ENCODE results near the gene MAN2C1. TPM values are rescaled to one million over a fixed set of nuclear protein-coding genes. Genes with fewer than 3 reads are reported as not detected.
"Not testable (repeated sequence)": the region's sequence is repeated elsewhere in the genome, so short reads cannot be mapped to it uniquely, and the experiment has no call there.

Gene MAN2C1
- total RNA-seq, 4 donors from 2014 or later = 84.9 to 199 (median 136) TPM

DNA sequence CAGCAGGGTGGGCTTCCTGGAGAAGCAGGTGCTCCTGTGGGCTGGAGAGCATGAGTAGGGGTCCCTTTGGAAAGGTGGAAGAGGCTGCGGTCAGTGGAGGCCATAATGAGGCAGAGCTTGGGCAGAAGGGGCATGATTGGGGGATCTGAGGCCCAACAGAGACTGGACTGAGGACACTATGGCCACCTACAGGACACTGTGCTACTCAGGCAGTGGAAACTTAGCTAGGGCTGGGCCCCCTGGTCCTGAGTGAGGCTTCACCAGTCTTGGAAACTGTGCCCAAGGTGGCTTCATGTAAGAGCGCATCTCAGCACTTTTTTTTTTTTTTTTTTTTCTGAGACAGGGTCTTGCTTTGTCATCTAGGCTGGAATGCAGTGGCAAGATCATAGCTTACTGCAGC lies 38.8 kb downstream of the MAN2C1 start:
- no peak overlapping the region for H3K4me3 ChIP-seq (ENCODE audit: low read depth, poor library complexity, severe bottlenecking)
- 97 to 100% methylated on average over 2 of the region's 2 CpGs for WGBS, 2 donors
- TF ChIP-seq, protein P1, sequence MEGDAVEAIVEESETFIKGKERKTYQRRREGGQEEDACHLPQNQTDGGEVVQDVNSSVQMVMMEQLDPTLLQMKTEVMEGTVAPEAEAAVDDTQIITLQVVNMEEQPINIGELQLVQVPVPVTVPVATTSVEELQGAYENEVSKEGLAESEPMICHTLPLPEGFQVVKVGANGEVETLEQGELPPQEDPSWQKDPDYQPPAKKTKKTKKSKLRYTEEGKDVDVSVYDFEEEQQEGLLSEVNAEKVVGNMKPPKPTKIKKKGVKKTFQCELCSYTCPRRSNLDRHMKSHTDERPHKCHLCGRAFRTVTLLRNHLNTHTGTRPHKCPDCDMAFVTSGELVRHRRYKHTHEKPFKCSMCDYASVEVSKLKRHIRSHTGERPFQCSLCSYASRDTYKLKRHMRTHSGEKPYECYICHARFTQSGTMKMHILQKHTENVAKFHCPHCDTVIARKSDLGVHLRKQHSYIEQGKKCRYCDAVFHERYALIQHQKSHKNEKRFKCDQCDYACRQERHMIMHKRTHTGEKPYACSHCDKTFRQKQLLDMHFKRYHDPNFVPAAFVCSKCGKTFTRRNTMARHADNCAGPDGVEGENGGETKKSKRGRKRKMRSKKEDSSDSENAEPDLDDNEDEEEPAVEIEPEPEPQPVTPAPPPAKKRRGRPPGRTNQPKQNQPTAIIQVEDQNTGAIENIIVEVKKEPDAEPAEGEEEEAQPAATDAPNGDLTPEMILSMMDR (IDR thresholded peaks at IDR 0.05) = no peak
- TF ChIP-seq POLR2A (IDR thresholded peaks at IDR 0.05) = no peak
- intact Hi-C loops (cut with DNase I; ENCODE audit: low total_unique reads) = no loop called here
- DNase-seq (ENCODE audit: low spot score in 2 of 2) = no peak

DNA sequence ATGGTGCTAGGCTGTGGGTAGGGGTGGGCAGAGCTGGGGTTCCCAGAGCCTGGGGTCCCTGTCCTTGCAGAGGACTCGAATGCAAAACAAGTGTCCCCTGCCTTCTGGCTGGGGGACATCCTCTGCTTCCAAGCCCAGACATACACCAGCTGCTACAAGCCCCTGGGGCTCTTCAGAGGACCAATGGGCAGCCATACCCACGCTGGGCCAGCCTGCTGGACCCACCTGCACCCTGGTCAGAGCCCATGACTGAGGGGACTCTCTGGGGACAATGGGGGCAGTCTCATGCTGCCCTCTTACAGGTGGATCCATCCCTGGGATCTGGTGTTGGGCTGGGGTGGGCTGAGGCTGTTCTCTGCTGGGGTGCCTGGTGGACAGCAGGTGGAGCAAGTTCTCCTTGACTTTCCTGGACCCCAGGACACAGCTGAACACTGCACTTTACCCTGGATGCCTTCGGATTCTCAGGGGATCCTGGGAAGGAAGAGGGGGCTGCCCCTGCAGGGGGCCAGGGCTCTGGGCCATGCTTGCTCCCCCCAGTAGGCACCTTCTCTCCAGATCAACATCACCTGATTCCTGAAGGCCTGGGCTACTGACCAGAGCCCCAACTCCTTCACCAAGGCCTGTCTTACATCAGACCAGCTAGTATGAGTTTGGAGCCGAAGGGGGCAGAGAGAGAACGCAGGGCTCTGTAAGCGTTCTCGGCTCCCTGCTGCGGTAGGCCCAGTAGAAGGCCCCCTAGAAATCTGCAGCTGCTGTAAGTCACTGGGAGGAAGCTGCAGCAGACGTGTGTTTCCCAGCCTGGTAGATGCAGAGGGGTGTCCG lies 39.7 kb downstream of the MAN2C1 start:
- DNase-seq (ENCODE audit: low spot score in 2 of 2) = no peak
- TF ChIP-seq POLR2A (IDR thresholded peaks at IDR 0.05) = no peak
- TF ChIP-seq, protein P1 (IDR thresholded peaks at IDR 0.05) = no peak
- intact Hi-C loops (cut with DNase I; ENCODE audit: low total_unique reads) = no loop called here
- H3K4me3 ChIP-seq (ENCODE audit: low read depth, poor library complexity, severe bottlenecking) = no peak overlapping the region
- 75 to 88% methylated on average over 10 of the region's 10 CpGs for WGBS, 2 donors

DNA sequence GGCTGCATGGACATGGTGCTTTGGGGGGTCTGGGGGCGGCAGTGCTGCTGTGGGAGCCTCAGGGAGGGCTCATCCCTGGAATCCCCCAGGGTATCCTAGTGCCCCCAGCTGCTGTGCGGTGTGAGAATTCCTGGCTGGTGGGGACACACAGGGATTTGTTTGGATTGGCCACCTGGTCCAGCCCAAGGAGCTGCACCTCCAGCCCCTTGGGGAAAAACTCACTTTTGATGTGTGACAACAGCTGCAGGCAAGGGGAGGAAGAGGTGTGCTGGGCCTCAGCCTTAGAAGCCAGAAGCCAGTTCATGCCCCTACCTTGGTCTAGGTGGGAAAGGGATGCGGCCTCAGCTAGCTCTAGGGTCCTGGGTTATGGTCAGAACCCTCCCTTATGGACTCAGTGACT lies 40.9 kb downstream of the MAN2C1 start:
- WGBS, 2 donors = 74 to 90% methylated on average over 3 of the region's 3 CpGs
- TF ChIP-seq, protein P1 (IDR thresholded peaks at IDR 0.05) = no peak
- TF ChIP-seq POLR2A (IDR thresholded peaks at IDR 0.05) = no peak
- intact Hi-C loops (cut with DNase I; ENCODE audit: low total_unique reads) = no loop called here
- no peak overlapping the region for H3K4me3 ChIP-seq (ENCODE audit: low read depth, poor library complexity, severe bottlenecking)
- no peak for DNase-seq (ENCODE audit: low spot score in 2 of 2)

DNA sequence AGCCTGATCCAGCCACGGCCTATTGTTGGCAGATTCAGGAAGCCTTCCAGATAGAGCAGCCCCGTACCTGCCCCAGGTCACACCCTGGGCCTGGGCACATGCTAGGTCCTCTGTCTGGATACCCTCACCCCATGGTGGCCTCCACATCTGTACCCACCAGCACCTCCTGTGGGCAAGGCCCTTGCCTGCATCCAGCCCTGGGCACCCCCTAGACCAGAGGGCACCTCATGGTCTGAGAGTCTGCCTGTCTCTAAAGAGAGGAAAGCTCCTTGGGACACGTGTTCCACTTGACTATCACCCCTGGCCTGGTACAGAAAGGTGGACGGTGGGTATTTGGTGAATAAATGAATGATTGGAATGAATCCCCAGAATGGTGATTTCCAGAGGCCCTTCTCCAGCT lies 41.4 kb downstream of the MAN2C1 start:
- TF ChIP-seq POLR2A (IDR thresholded peaks at IDR 0.05) = no peak
- no peak overlapping the region for H3K4me3 ChIP-seq (ENCODE audit: low read depth, poor library complexity, severe bottlenecking)
- intact Hi-C loops (cut with DNase I; ENCODE audit: low total_unique reads) = no loop called here
- WGBS, 2 donors = 85 to 90% methylated on average over 4 of the region's 4 CpGs
- DNase-seq (ENCODE audit: low spot score in 2 of 2) = no peak

DNA sequence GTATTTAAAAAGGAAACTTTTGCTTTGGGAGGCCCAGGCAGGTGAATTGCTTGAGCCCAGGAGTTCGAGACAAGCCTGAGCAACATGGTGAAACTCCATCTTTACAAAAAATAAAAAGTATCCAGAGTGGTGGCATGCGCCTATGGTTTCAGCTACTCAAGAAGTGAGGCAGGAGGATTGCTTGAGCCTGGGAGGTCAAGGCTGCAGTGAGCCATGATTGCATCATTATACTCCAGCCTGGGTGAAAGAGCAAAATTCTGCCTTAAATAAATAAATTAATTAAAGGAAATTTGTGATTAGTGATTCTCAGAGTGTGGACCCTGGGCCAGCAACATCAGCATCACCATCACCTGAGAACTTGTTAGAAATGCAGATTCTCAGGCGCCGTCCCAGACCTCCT lies 42.5 kb downstream of the MAN2C1 start:
- intact Hi-C loops (cut with DNase I; ENCODE audit: low total_unique reads) = no loop called here
- H3K4me3 ChIP-seq (ENCODE audit: low read depth, poor library complexity, severe bottlenecking) = no peak overlapping the region
- 95 to 96% methylated on average over 4 of the region's 4 CpGs for WGBS, 2 donors
- TF ChIP-seq, protein P1 (IDR thresholded peaks at IDR 0.05) = no peak
- TF ChIP-seq POLR2A (IDR thresholded peaks at IDR 0.05) = no peak
- DNase-seq (ENCODE audit: low spot score in 2 of 2) = no peak

DNA sequence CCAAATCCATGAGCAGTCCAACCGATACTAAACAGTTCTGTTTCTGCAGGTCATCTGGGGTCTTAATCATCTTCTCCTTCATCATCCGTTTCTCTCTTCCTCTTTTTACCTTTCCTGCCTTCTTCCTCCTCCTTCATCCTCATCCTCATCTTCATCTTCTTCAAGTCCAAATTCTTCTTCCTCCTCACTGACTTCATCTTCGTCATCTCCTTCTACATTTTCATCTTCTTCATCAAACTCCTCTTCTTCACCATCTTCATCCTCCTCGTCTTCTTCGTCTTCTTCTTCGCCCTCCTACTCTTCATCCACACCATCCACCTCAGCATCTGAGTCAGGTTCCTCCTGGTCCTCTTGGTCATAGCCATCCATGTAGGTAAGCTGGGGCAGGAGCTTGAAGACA lies 46.7 kb downstream of the MAN2C1 start:
- intact Hi-C loops (cut with DNase I; ENCODE audit: low total_unique reads) = no loop called here
- no peak for DNase-seq (ENCODE audit: low spot score in 2 of 2)
- 87 to 90% methylated on average over 6 of the region's 6 CpGs for WGBS, 2 donors
- H3K4me3 ChIP-seq (ENCODE audit: low read depth, poor library complexity, severe bottlenecking) = no peak overlapping the region
- TF ChIP-seq, protein P1 (IDR thresholded peaks at IDR 0.05) = no peak
- TF ChIP-seq POLR2A (IDR thresholded peaks at IDR 0.05) = no peak

DNA sequence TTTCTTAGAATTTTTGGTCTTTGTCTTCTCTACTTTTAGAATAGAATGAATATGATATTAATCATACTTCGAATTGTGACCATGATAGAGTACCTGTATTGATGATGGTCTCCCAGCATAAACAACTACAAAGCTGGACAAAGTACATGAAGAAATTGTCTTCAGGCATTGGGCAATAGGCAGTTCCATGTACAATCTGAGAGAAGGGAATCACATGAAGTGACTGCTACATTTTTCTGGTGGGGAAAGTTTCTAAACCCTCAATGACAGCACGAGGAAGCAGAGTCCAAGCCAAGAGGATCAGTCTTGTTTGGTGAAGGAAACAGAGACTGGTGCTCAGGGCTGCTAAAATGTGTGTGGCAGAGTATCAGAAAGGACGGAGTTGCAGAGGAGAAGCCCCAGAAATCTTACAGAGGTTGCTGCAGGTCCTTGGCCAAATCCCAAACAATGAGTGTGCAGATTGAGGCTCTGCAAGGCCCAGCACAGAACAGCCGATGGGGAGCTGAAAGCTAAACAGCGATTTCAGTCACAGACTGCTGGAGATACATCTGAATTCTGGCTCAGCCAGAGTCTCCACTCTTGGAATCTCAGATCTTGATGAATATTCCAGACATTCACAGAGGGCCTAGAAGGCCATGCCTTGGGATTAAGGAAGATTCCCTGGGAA lies 49.0 kb downstream of the MAN2C1 start:
- intact Hi-C loops (cut with DNase I; ENCODE audit: low total_unique reads); H3K4me3 ChIP-seq (ENCODE audit: low read depth, poor library complexity, severe bottlenecking): not testable (repeated sequence)
- peak in 1 of 2 donors; percentile 36 for DNase-seq (ENCODE audit: low spot score in 2 of 2)
- WGBS, 2 donors = 91 to 93% methylated on average over 5 of the region's 5 CpGs
